Cardiac muscle cell (in vitro differentiated cells and primary cell): Measurements from ENCODE around the gene TMC5. TPM values are rescaled to one million over a fixed set of nuclear protein-coding genes. Genes with fewer than 3 reads are reported as not detected.

ENCODE experiments used
- DNase-seq, 2 donors: peaks; one replicate each; pipeline versions ENCODE4 v3.0.0 to v3.0.0-alpha.2; 2010 to 2017; ENCODE audit warnings: low read depth in 1 of 2, low spot score in 1 of 2
- H3K27ac ChIP-seq: fragments of 200-600 bp; sonication (generic); 2 replicates; pipeline ENCODE4 v1.5.1; 2016
- H3K27me3 ChIP-seq: fragments of 200-600 bp; sonication (generic); 2 replicates; pipeline ENCODE4 v1.6.0; 2016; ENCODE audit warnings: control low read depth
- H3K36me3 ChIP-seq: fragments of 200-600 bp; sonication (generic); 2 replicates; pipeline ENCODE4 v1.5.1; 2016; ENCODE audit warnings: control low read depth
- H3K4me1 ChIP-seq: fragments of 200-600 bp; sonication (generic); 2 replicates; pipeline ENCODE4 v1.8.1; 2017; ENCODE audit warnings: low read depth, mild to moderate bottlenecking, mixed run types
- H3K4me3 ChIP-seq: fragments of 200-600 bp; sonication (generic); 2 replicates; pipeline ENCODE4 v1.5.1; 2016; ENCODE audit warnings: mild to moderate bottlenecking
- H3K9me3 ChIP-seq: fragments of 200-600 bp; sonication (generic); 2 replicates; pipeline ENCODE4 v1.5.1; 2017; ENCODE audit warnings: low read depth, mild to moderate bottlenecking, control low read depth
- polyA plus RNA-seq: library from polyadenylated mRNA; unstranded; fragments of >200 nt; fragmentation: Nextera tagmentation; extraction: Ambion mirVana; gene quantifications from 2 replicates; pipeline ENCODE4 v1.2.1, GENCODE V29; 2016
- total RNA-seq: library from RNA; depleted of rRNA; stranded (reverse); fragments of >200 nt; gene quantifications from 2 replicates; pipeline ENCODE4 v1.2.3, GENCODE V29; 2016
- TF ChIP-seq, protein P1 (sequence below): IDR thresholded peaks from 2 replicates; pipeline ENCODE4 v1.5.1; 2012; ENCODE audit warnings: low read depth, mild to moderate bottlenecking, low read length

The TMC5 gene
- total and polyA plus RNA-seq, 2 experiments from 2014 or later: 0.21 TPM; not detected in 1

DNA sequence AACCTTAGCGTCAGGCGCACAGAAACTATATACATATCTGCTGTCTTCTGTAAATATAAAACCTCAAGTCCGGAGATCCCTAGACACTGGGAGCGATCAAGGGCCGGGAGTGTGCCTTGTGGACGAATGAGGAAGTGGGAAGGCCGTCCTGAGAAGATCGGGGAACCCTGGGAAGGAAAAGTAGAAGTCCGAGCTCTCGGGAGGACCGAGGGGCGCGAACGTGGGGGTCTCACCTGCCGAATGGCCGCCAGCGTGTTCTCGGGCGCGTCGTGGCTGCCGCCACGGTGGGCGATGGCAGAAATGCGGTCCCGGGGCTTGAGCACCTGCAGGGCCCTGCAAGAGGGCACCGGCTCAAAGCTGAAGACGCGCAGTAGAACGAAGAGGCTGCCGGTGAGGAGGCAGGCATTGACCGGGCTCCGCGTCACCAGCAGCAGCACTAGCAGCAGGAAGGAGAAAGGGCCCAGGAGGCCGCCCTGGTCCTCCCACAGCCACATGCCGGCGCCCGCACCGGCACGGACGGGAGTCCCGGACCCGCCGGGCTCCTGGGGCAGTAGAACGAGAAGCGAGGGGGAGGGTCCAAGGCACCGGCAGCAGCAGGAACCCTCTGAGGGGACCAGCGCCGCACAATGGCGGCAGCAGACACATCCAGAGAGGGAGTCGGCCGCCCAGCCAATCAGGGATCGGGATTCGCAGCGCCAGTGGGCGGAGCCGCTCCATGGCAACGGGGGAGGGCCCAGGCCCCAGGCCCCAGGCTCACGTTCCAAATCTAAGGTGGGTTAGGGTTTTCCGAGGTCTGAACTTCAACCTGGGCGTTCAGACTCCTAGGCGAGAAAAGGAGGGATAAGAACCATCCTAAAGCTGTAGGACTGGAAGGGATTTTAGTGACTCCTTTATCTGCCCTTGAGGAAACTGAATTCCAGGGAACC, 104.1 kb downstream of the TMC5 start, which contains the start of gene GDE1:
Gene GDE1 (minus strand): TSS at position 628 of the 926 bp plus-strand sequence. CDS start 134 bp downstream, at position 494.
- Histone ChIP-seq H3K27ac (peak within 1 kb of the TSS; percentile 71), H3K4me3 (peak within 1 kb of the TSS; percentile 59), H3K27me3 (no peaks in the 10 kb centered on the region), H3K4me1 (peaks cover 11% of the 10 kb centered on the region), H3K9me3 (no peaks in the 10 kb centered on the region), H3K36me3 (peaks cover 6% of the 10 kb centered on the region)
- TF ChIP-seq, protein P1, sequence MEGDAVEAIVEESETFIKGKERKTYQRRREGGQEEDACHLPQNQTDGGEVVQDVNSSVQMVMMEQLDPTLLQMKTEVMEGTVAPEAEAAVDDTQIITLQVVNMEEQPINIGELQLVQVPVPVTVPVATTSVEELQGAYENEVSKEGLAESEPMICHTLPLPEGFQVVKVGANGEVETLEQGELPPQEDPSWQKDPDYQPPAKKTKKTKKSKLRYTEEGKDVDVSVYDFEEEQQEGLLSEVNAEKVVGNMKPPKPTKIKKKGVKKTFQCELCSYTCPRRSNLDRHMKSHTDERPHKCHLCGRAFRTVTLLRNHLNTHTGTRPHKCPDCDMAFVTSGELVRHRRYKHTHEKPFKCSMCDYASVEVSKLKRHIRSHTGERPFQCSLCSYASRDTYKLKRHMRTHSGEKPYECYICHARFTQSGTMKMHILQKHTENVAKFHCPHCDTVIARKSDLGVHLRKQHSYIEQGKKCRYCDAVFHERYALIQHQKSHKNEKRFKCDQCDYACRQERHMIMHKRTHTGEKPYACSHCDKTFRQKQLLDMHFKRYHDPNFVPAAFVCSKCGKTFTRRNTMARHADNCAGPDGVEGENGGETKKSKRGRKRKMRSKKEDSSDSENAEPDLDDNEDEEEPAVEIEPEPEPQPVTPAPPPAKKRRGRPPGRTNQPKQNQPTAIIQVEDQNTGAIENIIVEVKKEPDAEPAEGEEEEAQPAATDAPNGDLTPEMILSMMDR: peak; percentile 40
- peak; percentile 89 to 97 for DNase-seq

DNA sequence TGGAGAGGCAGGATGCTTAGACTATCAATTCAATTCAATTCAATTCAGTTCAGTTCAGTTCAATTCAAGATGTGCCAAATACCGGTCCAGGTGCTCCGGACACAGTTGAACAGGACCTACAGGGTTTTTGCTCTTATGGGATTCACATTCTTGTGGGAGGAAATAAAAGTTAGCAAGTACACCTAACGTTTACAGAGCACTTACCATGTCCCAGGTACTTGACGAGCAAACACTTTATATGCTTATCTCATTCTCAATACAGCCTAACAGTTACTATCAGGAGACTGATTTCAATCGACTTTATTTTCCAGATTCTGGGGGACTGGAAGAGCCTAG, 104.7 kb downstream of the TMC5 start:
- Histone ChIP-seq H3K27me3 (no peaks in the 10 kb centered on the region), H3K9me3 (no peaks in the 10 kb centered on the region), H3K4me3 (no peak overlapping the region), H3K4me1 (peaks cover 11% of the 10 kb centered on the region), H3K36me3 (peaks cover under 1% of the 10 kb centered on the region), H3K27ac (peak overlapping the region; percentile 21)
- no peak for DNase-seq
- TF ChIP-seq, protein P1: no peak

DNA sequence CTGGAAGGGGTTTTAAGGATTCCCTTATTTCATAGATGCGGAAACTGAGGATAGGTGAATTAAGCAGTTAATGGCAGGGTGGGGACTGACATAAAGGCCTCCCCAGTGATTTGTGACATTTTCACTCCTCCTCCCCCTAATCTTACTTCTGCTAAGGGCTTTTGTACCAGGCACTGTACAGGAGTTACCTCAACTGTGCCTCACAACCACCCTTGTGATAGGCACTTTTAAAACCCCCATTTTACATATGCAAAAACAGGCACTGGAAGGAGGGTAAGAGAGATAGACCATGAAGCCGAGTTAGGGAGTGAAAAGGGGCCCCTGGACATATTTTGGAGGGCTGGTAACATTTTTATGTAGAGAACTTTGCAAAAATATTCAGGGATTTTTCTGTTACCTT, 105.1 kb downstream of the TMC5 start:
- no peak for DNase-seq
- Histone ChIP-seq H3K4me3 (no peak overlapping the region), H3K9me3 (no peaks in the 10 kb centered on the region), H3K4me1 (peaks cover 11% of the 10 kb centered on the region), H3K27ac (peak overlapping the region; percentile 21), H3K27me3 (no peaks in the 10 kb centered on the region), H3K36me3 (no peaks in the 10 kb centered on the region)
- TF ChIP-seq, protein P1: no peak

DNA sequence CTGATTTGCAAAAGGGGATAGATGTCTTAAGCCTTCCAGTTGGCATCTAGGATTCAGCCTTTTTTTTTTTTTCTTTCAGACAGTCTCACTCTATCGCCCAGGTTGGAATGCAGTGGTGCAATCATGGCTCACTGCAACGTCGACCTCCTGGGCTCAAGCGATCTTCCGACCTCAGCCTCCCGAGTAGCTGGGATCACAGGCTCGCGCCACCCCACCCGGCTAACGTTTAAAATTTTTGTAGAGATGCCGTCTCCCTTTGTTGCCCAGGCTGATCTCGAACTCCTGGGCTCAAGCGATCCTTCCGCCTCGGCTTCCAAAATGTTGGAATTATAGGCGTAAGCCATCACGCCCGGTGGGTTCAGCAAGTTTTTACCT, 105.5 kb downstream of the TMC5 start:
- Histone ChIP-seq H3K4me3 (no peak overlapping the region), H3K9me3 (no peaks in the 10 kb centered on the region), H3K27ac (no peak overlapping the region), H3K36me3 (peaks cover 2% of the 10 kb centered on the region), H3K4me1 (peaks cover 11% of the 10 kb centered on the region), H3K27me3 (no peaks in the 10 kb centered on the region)
- TF ChIP-seq, protein P1: no peak
- DNase-seq: no peak

DNA sequence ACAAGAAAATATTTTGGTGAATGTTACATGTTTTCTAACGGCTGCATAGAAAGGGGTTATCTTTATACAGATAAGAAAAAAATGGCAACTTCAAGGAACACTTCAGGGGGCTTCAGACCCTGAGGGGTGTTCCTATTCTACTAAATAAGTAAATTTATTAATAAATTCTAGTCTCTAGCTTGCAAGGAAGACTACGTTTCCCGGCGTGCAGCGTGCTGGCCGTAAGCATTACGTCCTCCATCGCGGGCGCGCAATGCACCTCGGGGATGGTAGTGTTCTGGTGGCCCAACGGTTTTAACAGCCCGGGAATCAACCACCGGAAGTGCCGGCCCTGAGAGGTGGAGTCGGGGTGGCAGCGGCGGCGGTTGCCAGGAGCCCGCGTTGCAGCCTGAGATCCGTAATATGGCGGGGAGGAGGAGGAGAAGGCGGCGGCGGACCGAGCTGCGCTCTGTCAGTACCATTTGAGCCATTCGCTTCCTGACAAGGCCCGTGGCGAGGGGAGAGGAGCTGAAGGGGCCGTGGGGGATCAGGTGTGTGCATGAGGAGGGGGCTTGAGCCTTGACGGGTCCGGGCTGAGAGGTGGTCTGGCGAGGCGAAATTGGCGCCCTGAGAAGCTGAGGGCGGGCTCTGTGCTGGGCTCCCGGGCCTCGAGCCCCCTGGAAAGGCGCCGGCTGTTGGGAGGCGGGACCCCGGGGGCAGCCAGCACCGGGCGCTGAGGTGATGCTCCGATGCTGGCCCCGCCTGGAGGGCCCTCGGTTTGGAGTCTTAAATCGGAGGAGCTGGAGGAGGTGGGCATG, 106.1 kb downstream of the TMC5 start, which contains the start of gene CCP110:
Gene CCP110 (plus strand): TSS at position 384 of the 797 bp plus-strand sequence. CDS start 3,940 bp downstream, outside the sequence.
- peaks cover 6% of the 10 kb centered on the region for H3K36me3 ChIP-seq
- no peaks in the 10 kb centered on the region for H3K27me3 ChIP-seq
- peak within 1 kb of the TSS; percentile 94 for H3K4me3 ChIP-seq
- H3K9me3 ChIP-seq: no peaks in the 10 kb centered on the region
- TF ChIP-seq, protein P1: no peak
- H3K27ac ChIP-seq: peak within 1 kb of the TSS; percentile 29
- peaks cover 11% of the 10 kb centered on the region for H3K4me1 ChIP-seq
- DNase-seq: peak; percentile 97 to 98
